WTC11 (cell line): ENCODE data around the gene ZSCAN16. TPM values are rescaled to one million over a fixed set of nuclear protein-coding genes. Genes with fewer than 3 reads are reported as not detected.

Source experiments
- ATAC-seq: fragments of 200-7000 bp; cut with Tn5 transposase; 2 replicates; pipeline ENCODE4 v1.10.0; 2021; ENCODE audit warnings: mild to moderate bottlenecking, moderate library complexity
- CTCF ChIA-PET: fragments of 300-600 bp; sonication (Branson Sonifier 250); formaldehyde crosslinking; loops from one replicate; lab custom pipeline; 2021; ENCODE audit warnings: antibody characterized with exemption; lab: Charles Lee
- POLR2A ChIA-PET: fragments of 350-600 bp; sonication (Branson Sonifier 250); formaldehyde crosslinking; loops from one replicate; lab custom pipeline; 2021; ENCODE audit warnings: antibody characterized with exemption; lab: Charles Lee
- DNase-seq: peaks from one replicate; pipeline ENCODE4 v3.0.0; 2021; ENCODE audit warnings: low spot score
- H3K27ac Mint-ChIP-seq: 2 replicates; pipeline ENCODE4 v1.8.0; 2021; ENCODE audit warnings: mixed read lengths
- H3K27me3 Mint-ChIP-seq: 2 replicates; pipeline ENCODE4 v1.8.0; 2021; ENCODE audit warnings: low read depth, mild to moderate bottlenecking, moderate library complexity, mixed read lengths
- H3K36me3 Mint-ChIP-seq: 2 replicates; pipeline ENCODE4 v1.8.0; 2021; ENCODE audit warnings: mixed read lengths
- H3K4me1 Mint-ChIP-seq: 2 replicates; pipeline ENCODE4 v1.8.0; 2022; ENCODE audit warnings: mixed read lengths
- H3K4me3 Mint-ChIP-seq: 2 replicates; pipeline ENCODE4 v1.8.0; 2021; ENCODE audit warnings: mild to moderate bottlenecking, moderate library complexity, mixed read lengths
- H3K9me3 Mint-ChIP-seq: 2 replicates; pipeline ENCODE4 v1.8.0; 2021; ENCODE audit warnings: mixed read lengths
- E2F5 ChIP-seq: sonication (generic); formaldehyde crosslinking; IDR thresholded peaks from 2 replicates; pipeline ENCODE4 v1.8.1; 2022; ENCODE audit warnings: mild to moderate bottlenecking, moderate library complexity, missing genetic modification reagents
- FOXJ3 ChIP-seq: sonication (generic); formaldehyde crosslinking; IDR thresholded peaks from 2 replicates; pipeline ENCODE4 v1.9.0; 2021; ENCODE audit warnings: missing genetic modification reagents, mild to moderate bottlenecking, borderline replicate concordance
- FOXP1 ChIP-seq: sonication (generic); formaldehyde crosslinking; IDR thresholded peaks from 2 replicates; pipeline ENCODE4 v1.8.0; 2022; ENCODE audit warnings: missing genetic modification reagents, mild to moderate bottlenecking, moderate library complexity, borderline replicate concordance
- GTF2I ChIP-seq: fragments of 250-450 bp; sonication (Bioruptor Pico); conservative IDR thresholded peaks from 2 replicates; pipeline ENCODE4 v1.4.0; 2021; ENCODE audit warnings: mild to moderate bottlenecking
- HMGA2 ChIP-seq: fragments of 250-450 bp; sonication (Bioruptor Pico); IDR thresholded peaks from 2 replicates; pipeline ENCODE4 v1.4.0; 2021; ENCODE audit warnings: mild to moderate bottlenecking, moderate library complexity
- IRF1 ChIP-seq: sonication (generic); formaldehyde crosslinking; IDR thresholded peaks from 2 replicates; pipeline ENCODE4 v1.8.0; 2023; ENCODE audit warnings: missing genetic modification reagents
- MXD4 ChIP-seq: fragments of 250-450 bp; sonication (Bioruptor Pico); IDR thresholded peaks from 2 replicates; pipeline ENCODE4 v1.8.0; 2021; ENCODE audit warnings: mild to moderate bottlenecking, moderate library complexity, borderline replicate concordance
- MYBL2 ChIP-seq: sonication (generic); formaldehyde crosslinking; IDR thresholded peaks from 2 replicates; pipeline ENCODE4 v1.8.1; 2023; ENCODE audit warnings: mild to moderate bottlenecking, moderate library complexity, missing genetic modification reagents
- NFATC4 ChIP-seq: fragments of 250-450 bp; sonication (Bioruptor Pico); IDR thresholded peaks from 2 replicates; pipeline ENCODE4 v1.9.0; 2021; ENCODE audit warnings: mild to moderate bottlenecking
- NR1H2 ChIP-seq: sonication (generic); formaldehyde crosslinking; IDR thresholded peaks from 2 replicates; pipeline ENCODE4 v1.9.0; 2021; ENCODE audit warnings: mild to moderate bottlenecking, moderate library complexity, missing genetic modification reagents
- TP53 ChIP-seq: sonication (generic); formaldehyde crosslinking; IDR thresholded peaks from 2 replicates; pipeline ENCODE4 v1.8.1; 2023; ENCODE audit warnings: mild to moderate bottlenecking, missing genetic modification reagents
- ZMAT4 ChIP-seq: fragments of 250-450 bp; sonication (Bioruptor Pico); IDR thresholded peaks from 2 replicates; pipeline ENCODE4 v1.9.0; 2021; ENCODE audit warnings: mild to moderate bottlenecking
- ZNF219 ChIP-seq: sonication (generic); formaldehyde crosslinking; IDR thresholded peaks from 2 replicates; pipeline ENCODE4 v1.8.0; 2023; ENCODE audit warnings: missing genetic modification reagents, mild to moderate bottlenecking, borderline replicate concordance
- ZNF232 ChIP-seq: sonication (generic); formaldehyde crosslinking; IDR thresholded peaks from 2 replicates; pipeline ENCODE4 v1.8.0; 2022; ENCODE audit warnings: mild to moderate bottlenecking, missing genetic modification reagents
- ZNF281 ChIP-seq: sonication (generic); formaldehyde crosslinking; IDR thresholded peaks from 2 replicates; pipeline ENCODE4 v1.8.0; 2023; ENCODE audit warnings: mild to moderate bottlenecking, missing genetic modification reagents
- ZNF317 ChIP-seq: sonication (generic); formaldehyde crosslinking; IDR thresholded peaks from 2 replicates; pipeline ENCODE4 v1.8.1; 2023; ENCODE audit warnings: low read depth, mild to moderate bottlenecking, moderate library complexity, missing genetic modification reagents, borderline replicate concordance
- ZNF423 ChIP-seq: fragments of 250-450 bp; sonication (Bioruptor Pico); IDR thresholded peaks from 2 replicates; pipeline ENCODE4 v2.1.2; 2022; ENCODE audit warnings: mild to moderate bottlenecking, moderate library complexity
- ZNF512 ChIP-seq: sonication (generic); formaldehyde crosslinking; IDR thresholded peaks from 2 replicates; pipeline ENCODE4 v1.8.1; 2022; ENCODE audit warnings: missing genetic modification reagents, borderline replicate concordance
- total RNA-seq: library from RNA; stranded (reverse); gene quantifications from 3 replicates; pipeline ENCODE4 v1.2.3, GENCODE V29; 2021
- TF ChIP-seq, protein P1 (sequence below): sonication (generic); formaldehyde crosslinking; IDR thresholded peaks from 2 replicates; pipeline ENCODE4 v1.8.1; 2022; ENCODE audit warnings: low read depth, missing genetic modification reagents, borderline replicate concordance
- TF ChIP-seq, protein P2 (sequence below): sonication (generic); formaldehyde crosslinking; IDR thresholded peaks from 2 replicates; pipeline ENCODE4 v1.8.1; 2023; ENCODE audit warnings: mild to moderate bottlenecking, missing genetic modification reagents, borderline replicate concordance
- TF ChIP-seq, protein P3 (sequence below): fragments of 250-450 bp; sonication (Bioruptor Pico); IDR thresholded peaks from 2 replicates; pipeline ENCODE4 v1.9.0; 2021; ENCODE audit warnings: moderate library complexity, mild to moderate bottlenecking, inconsistent platforms, borderline replicate concordance

ZSCAN16 gene
- total RNA-seq, 1 experiment from 2014 or later: 7.1 TPM

GRCh38 chr6:28158318-28158717 is 33.9 kb downstream of the ZSCAN16 start (continued):
- TF ChIP-seq ZNF423 (CRISPR knock-in tag) (no peak), IRF1 (CRISPR knock-in tag) (no peak), ZNF512 (no peak), FOXP1 (CRISPR knock-in tag) (no peak)

DNA sequence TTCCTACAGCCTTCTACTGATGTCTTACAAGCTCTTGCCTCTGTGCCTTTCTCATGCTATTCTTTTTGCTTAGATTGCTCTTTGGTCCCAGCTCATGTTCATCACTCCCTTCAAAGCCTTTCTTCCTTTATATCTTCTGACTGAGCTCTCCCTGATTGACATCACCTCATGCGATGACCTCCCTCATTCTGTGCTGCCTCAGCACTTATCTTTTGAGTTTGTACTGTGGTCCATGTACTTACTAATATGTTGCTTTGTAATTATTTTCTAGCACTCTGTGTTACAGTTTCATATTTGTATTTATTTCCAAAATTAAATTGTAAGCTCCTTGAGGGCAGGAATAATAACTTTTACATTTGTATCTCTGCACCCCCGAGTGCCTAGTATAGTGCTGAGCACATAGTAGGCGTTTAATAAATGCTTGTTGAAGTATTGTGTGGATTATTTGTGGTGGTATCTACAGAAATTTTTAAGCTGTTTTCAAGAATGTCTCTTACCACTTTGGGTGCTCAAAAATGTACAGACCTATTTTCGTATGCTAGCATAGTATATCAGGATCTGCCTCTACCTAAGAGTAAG is 34.7 kb downstream of the ZSCAN16 start:
- DNase-seq (no peak), ATAC-seq (no peak)
- POLR2A ChIA-PET: no interaction called here
- no peak overlapping the region for H3K27ac Mint-ChIP-seq
- H3K9me3 Mint-ChIP-seq: peaks cover 16% of the 10 kb centered on the region
- TF ChIP-seq, protein P1, sequence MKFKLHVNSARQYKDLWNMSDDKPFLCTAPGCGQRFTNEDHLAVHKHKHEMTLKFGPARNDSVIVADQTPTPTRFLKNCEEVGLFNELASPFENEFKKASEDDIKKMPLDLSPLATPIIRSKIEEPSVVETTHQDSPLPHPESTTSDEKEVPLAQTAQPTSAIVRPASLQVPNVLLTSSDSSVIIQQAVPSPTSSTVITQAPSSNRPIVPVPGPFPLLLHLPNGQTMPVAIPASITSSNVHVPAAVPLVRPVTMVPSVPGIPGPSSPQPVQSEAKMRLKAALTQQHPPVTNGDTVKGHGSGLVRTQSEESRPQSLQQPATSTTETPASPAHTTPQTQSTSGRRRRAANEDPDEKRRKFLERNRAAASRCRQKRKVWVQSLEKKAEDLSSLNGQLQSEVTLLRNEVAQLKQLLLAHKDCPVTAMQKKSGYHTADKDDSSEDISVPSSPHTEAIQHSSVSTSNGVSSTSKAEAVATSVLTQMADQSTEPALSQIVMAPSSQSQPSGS (CRISPR knock-in tag): no peak
- TF ChIP-seq MYBL2 (CRISPR knock-in tag): no peak
- no peak for TF ChIP-seq E2F5 (CRISPR knock-in tag)
- TF ChIP-seq HMGA2 (CRISPR knock-in tag): no peak
- TF ChIP-seq NR1H2 (CRISPR knock-in tag): no peak
- no peak for TF ChIP-seq MXD4 (CRISPR knock-in tag)
- TF ChIP-seq TP53: no peak
- TF ChIP-seq, protein P2, sequence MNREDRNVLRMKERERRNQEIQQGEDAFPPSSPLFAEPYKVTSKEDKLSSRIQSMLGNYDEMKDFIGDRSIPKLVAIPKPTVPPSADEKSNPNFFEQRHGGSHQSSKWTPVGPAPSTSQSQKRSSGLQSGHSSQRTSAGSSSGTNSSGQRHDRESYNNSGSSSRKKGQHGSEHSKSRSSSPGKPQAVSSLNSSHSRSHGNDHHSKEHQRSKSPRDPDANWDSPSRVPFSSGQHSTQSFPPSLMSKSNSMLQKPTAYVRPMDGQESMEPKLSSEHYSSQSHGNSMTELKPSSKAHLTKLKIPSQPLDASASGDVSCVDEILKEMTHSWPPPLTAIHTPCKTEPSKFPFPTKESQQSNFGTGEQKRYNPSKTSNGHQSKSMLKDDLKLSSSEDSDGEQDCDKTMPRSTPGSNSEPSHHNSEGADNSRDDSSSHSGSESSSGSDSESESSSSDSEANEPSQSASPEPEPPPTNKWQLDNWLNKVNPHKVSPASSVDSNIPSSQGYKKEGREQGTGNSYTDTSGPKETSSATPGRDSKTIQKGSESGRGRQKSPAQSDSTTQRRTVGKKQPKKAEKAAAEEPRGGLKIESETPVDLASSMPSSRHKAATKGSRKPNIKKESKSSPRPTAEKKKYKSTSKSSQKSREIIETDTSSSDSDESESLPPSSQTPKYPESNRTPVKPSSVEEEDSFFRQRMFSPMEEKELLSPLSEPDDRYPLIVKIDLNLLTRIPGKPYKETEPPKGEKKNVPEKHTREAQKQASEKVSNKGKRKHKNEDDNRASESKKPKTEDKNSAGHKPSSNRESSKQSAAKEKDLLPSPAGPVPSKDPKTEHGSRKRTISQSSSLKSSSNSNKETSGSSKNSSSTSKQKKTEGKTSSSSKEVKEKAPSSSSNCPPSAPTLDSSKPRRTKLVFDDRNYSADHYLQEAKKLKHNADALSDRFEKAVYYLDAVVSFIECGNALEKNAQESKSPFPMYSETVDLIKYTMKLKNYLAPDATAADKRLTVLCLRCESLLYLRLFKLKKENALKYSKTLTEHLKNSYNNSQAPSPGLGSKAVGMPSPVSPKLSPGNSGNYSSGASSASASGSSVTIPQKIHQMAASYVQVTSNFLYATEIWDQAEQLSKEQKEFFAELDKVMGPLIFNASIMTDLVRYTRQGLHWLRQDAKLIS (CRISPR knock-in tag): no peak
- H3K27me3 Mint-ChIP-seq: peaks cover 45% of the 10 kb centered on the region
- CTCF ChIA-PET: no interaction called here
- no peak overlapping the region for H3K4me3 Mint-ChIP-seq
- H3K4me1 Mint-ChIP-seq: peaks cover 10% of the 10 kb centered on the region
- peaks cover 48% of the 10 kb centered on the region for H3K36me3 Mint-ChIP-seq

GRCh38 chr6:28160233-28160632 is 35.8 kb downstream of the ZSCAN16 start:
- ATAC-seq: no peak
- H3K27me3 Mint-ChIP-seq: peaks cover 56% of the 10 kb centered on the region
- H3K9me3 Mint-ChIP-seq: peaks cover 16% of the 10 kb centered on the region
- ChIA-PET POLR2A (no interaction called here), CTCF (no interaction called here)
- H3K36me3 Mint-ChIP-seq: peaks cover 37% of the 10 kb centered on the region
- no peak overlapping the region for H3K27ac Mint-ChIP-seq
- H3K4me1 Mint-ChIP-seq: peaks cover 10% of the 10 kb centered on the region
- no peak for DNase-seq
- H3K4me3 Mint-ChIP-seq: no peak overlapping the region
- TF ChIP-seq ZNF232 (CRISPR knock-in tag) (no peak), NFATC4 (CRISPR knock-in tag) (no peak), GTF2I (no peak), ZNF317 (CRISPR knock-in tag) (no peak), ZNF219 (no peak), FOXJ3 (CRISPR knock-in tag) (no peak), ZMAT4 (CRISPR knock-in tag) (no peak), ZNF281 (CRISPR knock-in tag) (no peak)
- TF ChIP-seq, protein P3, sequence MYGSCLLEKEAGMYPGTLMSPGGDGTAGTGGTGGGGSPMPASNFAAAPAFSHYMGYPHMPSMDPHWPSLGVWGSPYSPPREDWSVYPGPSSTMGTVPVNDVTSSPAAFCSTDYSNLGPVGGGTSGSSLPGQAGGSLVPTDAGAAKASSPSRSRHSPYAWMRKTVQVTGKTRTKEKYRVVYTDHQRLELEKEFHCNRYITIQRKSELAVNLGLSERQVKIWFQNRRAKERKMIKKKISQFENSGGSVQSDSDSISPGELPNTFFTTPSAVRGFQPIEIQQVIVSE (CRISPR knock-in tag): no peak
